NT2/D1 (cell line): ENCODE data around the gene SLC40A1.

Experiments used
- SUZ12 ChIP-seq: IDR thresholded peaks from 2 replicates; pipeline ENCODE4 v1.6.1; 2011; ENCODE audit not compliant: insufficient read length, insufficient read depth; ENCODE audit errors: extremely low read depth
- YY1 ChIP-seq: IDR thresholded peaks from 2 replicates; pipeline ENCODE4 v1.6.1; 2011; ENCODE audit not compliant: insufficient read length, insufficient read depth
- ZNF274 ChIP-seq: IDR thresholded peaks from 2 replicates; pipeline ENCODE4 v1.6.1; 2011; ENCODE audit warnings: mild to moderate bottlenecking, low read depth, low read length

DNA sequence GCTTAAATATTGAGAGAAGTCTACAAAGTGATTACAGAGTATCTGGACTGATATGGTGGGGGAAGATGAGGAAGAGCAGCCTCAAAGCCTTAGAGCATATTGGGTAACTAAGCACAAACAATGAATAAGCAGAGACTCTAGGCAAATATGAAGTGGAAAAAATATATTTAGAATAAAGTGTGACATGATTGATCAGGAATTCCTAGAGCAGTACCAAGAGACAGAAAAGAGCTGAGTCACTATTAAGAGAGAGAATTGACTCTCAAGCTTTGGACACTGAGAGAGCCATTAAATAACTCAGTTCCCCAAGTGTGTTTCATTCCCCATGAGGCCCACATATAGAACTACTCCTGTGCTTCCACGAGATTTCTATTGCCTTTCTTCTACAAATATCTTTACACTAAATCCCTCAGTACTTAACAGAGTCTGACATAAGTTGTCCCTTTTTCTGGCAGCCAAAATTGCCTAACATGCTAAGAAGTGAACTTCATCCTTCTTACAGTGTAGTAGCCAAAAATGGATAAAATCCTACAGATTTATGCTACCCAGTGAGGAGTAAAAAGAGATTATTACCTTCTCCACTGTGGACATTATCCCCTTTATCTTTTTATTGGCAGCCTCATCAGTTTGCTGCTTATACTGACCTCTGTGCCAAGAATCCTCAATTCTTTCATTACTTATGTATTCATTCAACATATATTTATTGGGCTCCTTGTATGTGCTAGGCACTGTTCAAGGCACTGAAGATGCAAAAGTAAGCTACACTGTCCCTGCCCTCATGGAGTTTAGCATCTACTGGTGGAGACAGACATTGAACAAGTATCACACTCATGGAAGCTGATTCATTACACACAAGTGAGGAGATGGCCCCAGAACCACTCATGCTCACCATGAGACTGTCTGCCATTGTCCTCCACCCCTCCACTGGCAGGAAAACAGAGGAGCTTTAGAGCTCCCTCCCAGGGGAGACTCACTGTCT is 45.4 kb downstream of the SLC40A1 start:
- TF ChIP-seq SUZ12 (no peak), ZNF274 (no peak), YY1 (no peak)
